ENCODE measurements around the gene PEF1. TPM values are rescaled to one million over a fixed set of nuclear protein-coding genes. Genes with fewer than 3 reads are reported as not detected.
A peak's percentile ranks its signal among the peaks of the same experiment; 100 is the strongest.

Gene PEF1
- total RNA-seq, 1 experiment from 2014 or later: 88.4 TPM

- ATAC-seq: no peak
- no peaks in the 10 kb centered on the region for H3K9me3 ChIP-seq (ENCODE audit: low read length)
- TF ChIP-seq CTCF (conservative IDR thresholded peaks at IDR 0.05; ENCODE audit: low read depth, low read length) (no peak), EZH2phosphoT487 (IDR thresholded peaks at IDR 0.05; ENCODE audit: borderline replicate concordance, low read length) (no peak), EZH2 (IDR thresholded peaks at IDR 0.05; ENCODE audit: low read length, unreplicated experiment) (no peak)
- no peaks in the 10 kb centered on the region for H3F3A ChIP-seq (ENCODE audit: low read length, unreplicated experiment)
- CTCF ChIA-PET: no interaction called here
- no peak for DNase-seq
- H3K4me3 ChIP-seq (ENCODE audit: low read length): no peak overlapping the region
- no peak overlapping the region for H2AFZ ChIP-seq (ENCODE audit: low read length)
- peaks cover 33% of the 10 kb centered on the region for H3K36me3 ChIP-seq (ENCODE audit: low read depth, low read length)
- intact Hi-C loops (cut with micrococcal nuclease): no loop called here
- H3K4me2 ChIP-seq (ENCODE audit: low read length): peak overlapping the region; percentile 31; the same call in 1 of the 2 replicates
- H4K20me1 ChIP-seq (ENCODE audit: low read length): peaks cover 13% of the 10 kb centered on the region; the same call in 1 of the 2 replicates
- peaks cover 62% of the 10 kb centered on the region for H3K79me2 ChIP-seq (ENCODE audit: low read length)
- no peak overlapping the region for H3K27ac ChIP-seq (ENCODE audit: low read length)
- peaks cover 68% of the 10 kb centered on the region for H3K4me1 ChIP-seq (ENCODE audit: insufficient read depth, low read length)
- no TSS peak for BruUV-seq (replicated peaks)
- H3K9me2 ChIP-seq (replicated peaks; ENCODE audit: low read length): no peaks in the 10 kb centered on the region
- no peaks in the 10 kb centered on the region for H3K27me3 ChIP-seq (ENCODE audit: low read length)
- POLR2A ChIA-PET (ENCODE audit: unreplicated experiment): no interaction called here
- no peak overlapping the region for H3K9ac ChIP-seq (ENCODE audit: low read length)
Measured at GRCh38 chr1:31580513-31580870, 64.2 kb downstream of the PEF1 start.

Other genes with a start within 250 kb of the PEF1 start
- gene SERINC2, start 231.7 kb downstream of the PEF1 start, total RNA-seq (2014; rRNA removed): 44.6 and 51.5 TPM in 2 replicates
- gene TINAGL1, start 68.4 kb downstream of the PEF1 start, total RNA-seq (2014; rRNA removed): 176 and 217 TPM in 2 replicates
- gene HCRTR1, start 27.2 kb downstream of the PEF1 start, total RNA-seq (2014; rRNA removed): not detected in 2 replicates
- 1.7 and 5.0 TPM in 2 replicates for gene COL16A1, start 59.1 kb upstream of the PEF1 start, total RNA-seq (2014; rRNA removed)
- gene ADGRB2, start 119.5 kb upstream of the PEF1 start, total RNA-seq (2014; rRNA removed): 12.3 and 15.7 TPM in 2 replicates
- gene SPOCD1, start 171.1 kb upstream of the PEF1 start, total RNA-seq (2014; rRNA removed): 4.1 and 5.4 TPM in 2 replicates